ENCODE measurements around the gene PDIA5. TPM values are rescaled to one million over a fixed set of nuclear protein-coding genes. Genes with fewer than 3 reads are reported as not detected.

PDIA5 gene
- total RNA-seq, 1 experiment from 2014 or later = 53.6 TPM

- no peak for ATAC-seq
- Histone ChIP-seq H3K9me3 (ENCODE audit: control insufficient read depth, insufficient read depth, low read depth, low read length) (no peaks in the 10 kb centered on the region), H3K27me3 (ENCODE audit: control insufficient read depth, insufficient read depth, low read length) (no peaks in the 10 kb centered on the region; the same call in 1 of the 2 replicates), H3K36me3 (ENCODE audit: control insufficient read depth, insufficient read depth, low read length) (no peaks in the 10 kb centered on the region), H3K27ac (ENCODE audit: low read length) (no peak overlapping the region), H3K4me1 (ENCODE audit: control insufficient read depth, insufficient read depth, low read length) (no peaks in the 10 kb centered on the region), H3K4me3 (ENCODE audit: low read depth in 2 of 2, low read length in 2 of 2) (no peak overlapping the region)
- BruUV-seq (replicated peaks) = no TSS peak
- intact Hi-C loops (cut with micrococcal nuclease; ENCODE audit: unreplicated experiment) = no loop called here
- POLR2A ChIA-PET = no interaction called here
- in situ Hi-C loops (cut with HindIII; ENCODE audit: low pct_unique_long_range_greater_than_20kb, low sequenced_read_pairs) = no loop called here
- no peak for DNase-seq (ENCODE audit: low read depth, low spot score)
- CTCF ChIA-PET = no interaction called here
- no peak for TF ChIP-seq REST (IDR thresholded peaks at IDR 0.05; ENCODE audit: insufficient read depth in 1 of 2, low read depth in 2 of 2, low read length in 1 of 2)
Observed at GRCh38 chr3:123188058-123188457, 121.2 kb downstream of the PDIA5 start.

GRCh38 chr3:123193448-123194101, 126.8 kb downstream of the PDIA5 start:
- no peak for ATAC-seq
- no peaks in the 10 kb centered on the region for H3K36me3 ChIP-seq (ENCODE audit: control insufficient read depth, insufficient read depth, low read length)
- H3K27ac ChIP-seq (ENCODE audit: low read length) = no peak overlapping the region
- ChIA-PET CTCF (no interaction called here), POLR2A (no interaction called here)
- BruUV-seq (replicated peaks) = no TSS peak
- intact Hi-C loops (cut with micrococcal nuclease; ENCODE audit: unreplicated experiment) = no loop called here
- H3K9me3 ChIP-seq (ENCODE audit: control insufficient read depth, insufficient read depth, low read depth, low read length) = no peaks in the 10 kb centered on the region
- H3K27me3 ChIP-seq (ENCODE audit: control insufficient read depth, insufficient read depth, low read length) = no peaks in the 10 kb centered on the region; the same call in 1 of the 2 replicates
- in situ Hi-C loops (cut with HindIII; ENCODE audit: low pct_unique_long_range_greater_than_20kb, low sequenced_read_pairs) = no loop called here
- no peaks in the 10 kb centered on the region for H3K4me1 ChIP-seq (ENCODE audit: control insufficient read depth, insufficient read depth, low read length)
- TF ChIP-seq CTCF (IDR thresholded peaks at IDR 0.05) (no peak), SIN3A (IDR thresholded peaks at IDR 0.05; ENCODE audit: borderline replicate concordance, insufficient read depth, low read depth, low read length) (no peak), REST (IDR thresholded peaks at IDR 0.05; ENCODE audit: insufficient read depth in 1 of 2, low read depth in 2 of 2, low read length in 1 of 2) (no peak), TCF7L2 (IDR thresholded peaks at IDR 0.05; ENCODE audit: low read depth, low read length) (no peak), POLR2AphosphoS5 (IDR thresholded peaks at IDR 0.05; ENCODE audit: low read depth, low read length) (no peak)
- no peak overlapping the region for H3K4me3 ChIP-seq (ENCODE audit: low read depth in 2 of 2, low read length in 2 of 2)
- DNase-seq (ENCODE audit: low read depth, low spot score) = no peak
